ENCODE measurements around the gene EIF5A.

The EIF5A gene

GRCh38 chr17:7313890-7314718 is 6.7 kb downstream of the EIF5A start:
- H3K4me1 ChIP-seq (ENCODE audit: control insufficient read depth, low read depth, low read length), result peaks cover 8% of the 10 kb centered on the region
- H4K8ac ChIP-seq (ENCODE audit: low read depth, low read length), result no peak overlapping the region
- H3K79me2 ChIP-seq (ENCODE audit: control insufficient read depth, insufficient read depth, low read length), result peaks cover 27% of the 10 kb centered on the region
- peak; percentile 67 for DNase-seq
- no peak overlapping the region for H2BK120ac ChIP-seq (ENCODE audit: low read depth, low read length)
- H2AK5ac ChIP-seq (ENCODE audit: low read length), result no peak overlapping the region
- WGBS (ENCODE audit: extremely low coverage, insufficient coverage, low lambda C conversion rate), result no CpG with 5 or more reads among the region's 9 CpGs
- no peak overlapping the region for H2BK15ac ChIP-seq (replicated peaks; ENCODE audit: low read depth)
- H3K79me1 ChIP-seq (ENCODE audit: low read length), result peaks cover 21% of the 10 kb centered on the region
- H3K18ac ChIP-seq (ENCODE audit: low read length), result no peak overlapping the region
- H3K56ac ChIP-seq (ENCODE audit: low read length), result peak overlapping the region; percentile 93
- no peak overlapping the region for H2BK5ac ChIP-seq (ENCODE audit: low read length)
- H3K23ac ChIP-seq (ENCODE audit: low read length), result no peak overlapping the region
- no peak overlapping the region for H4K5ac ChIP-seq (ENCODE audit: low read length)
- no peaks in the 10 kb centered on the region for H3K27me3 ChIP-seq (ENCODE audit: insufficient read depth, low read length, poor library complexity)
- H3K4ac ChIP-seq (ENCODE audit: low read depth, low read length), result no peak overlapping the region
- peak overlapping the region; percentile 72 for H3K9ac ChIP-seq (ENCODE audit: low read length)
- H3K4me2 ChIP-seq (ENCODE audit: low read length), result peak overlapping the region; percentile 63
- no peak overlapping the region for H3K27ac ChIP-seq (ENCODE audit: low read depth, low read length)
- peak overlapping the region; percentile 74 for H3K4me3 ChIP-seq (ENCODE audit: low read length)
- H3K36me3 ChIP-seq (ENCODE audit: control insufficient read depth, insufficient read depth, low read length), result peaks cover 24% of the 10 kb centered on the region

GRCh38 chr17:7314719-7315569 is 7.5 kb downstream of the EIF5A start, which contains the start of gene GPS2:
Gene GPS2, minus strand, starts transcription at chr17:7315360. Its CDS starts 308 bp downstream, at chr17:7315052.
- H3K23ac ChIP-seq (ENCODE audit: low read length), result peak within 1 kb of the TSS; percentile 56
- peak within 1 kb of the TSS; percentile 72 for H3K9ac ChIP-seq (ENCODE audit: low read length)
- H3K4ac ChIP-seq (ENCODE audit: low read depth, low read length), result no peak within 1 kb of the TSS
- H3K4me2 ChIP-seq (ENCODE audit: low read length), result peak within 1 kb of the TSS; percentile 69
- H3K79me1 ChIP-seq (ENCODE audit: low read length), result peaks cover 18% of the 10 kb centered on the region
- no peak within 1 kb of the TSS for H2BK120ac ChIP-seq (ENCODE audit: low read depth, low read length)
- peaks cover 19% of the 10 kb centered on the region for H3K79me2 ChIP-seq (ENCODE audit: control insufficient read depth, insufficient read depth, low read length)
- no peak within 1 kb of the TSS for H4K8ac ChIP-seq (ENCODE audit: low read depth, low read length)
- no CpG with 5 or more reads among the region's 95 CpGs for WGBS (ENCODE audit: extremely low coverage, insufficient coverage, low lambda C conversion rate)
- no peak within 1 kb of the TSS for H2BK5ac ChIP-seq (ENCODE audit: low read length)
- H4K5ac ChIP-seq (ENCODE audit: low read length), result no peak within 1 kb of the TSS
- H2AK5ac ChIP-seq (ENCODE audit: low read length), result no peak within 1 kb of the TSS
- peak within 1 kb of the TSS; percentile 93 for H3K56ac ChIP-seq (ENCODE audit: low read length)
- peak within 1 kb of the TSS; percentile 62 for H3K18ac ChIP-seq (ENCODE audit: low read length)
- peaks cover 17% of the 10 kb centered on the region for H3K36me3 ChIP-seq (ENCODE audit: control insufficient read depth, insufficient read depth, low read length)
- DNase-seq, result peak; percentile 92
- H3K4me1 ChIP-seq (ENCODE audit: control insufficient read depth, low read depth, low read length), result peaks cover 3% of the 10 kb centered on the region
- peak within 1 kb of the TSS; percentile 74 for H3K4me3 ChIP-seq (ENCODE audit: low read length)
- H2BK15ac ChIP-seq (replicated peaks; ENCODE audit: low read depth), result no peak within 1 kb of the TSS
- peak within 1 kb of the TSS; percentile 79 for H3K27ac ChIP-seq (ENCODE audit: low read depth, low read length)
- no peaks in the 10 kb centered on the region for H3K27me3 ChIP-seq (ENCODE audit: insufficient read depth, low read length, poor library complexity)

- Histone ChIP-seq H3K4me3 (ENCODE audit: low read length) (peak overlapping the region; percentile 45), H3K4me2 (ENCODE audit: low read length) (peak overlapping the region; percentile 69), H3K36me3 (ENCODE audit: control insufficient read depth, insufficient read depth, low read length) (peaks cover 12% of the 10 kb centered on the region), H3K27me3 (ENCODE audit: insufficient read depth, low read length, poor library complexity) (no peaks in the 10 kb centered on the region), H2BK120ac (ENCODE audit: low read depth, low read length) (no peak overlapping the region), H4K8ac (ENCODE audit: low read depth, low read length) (no peak overlapping the region), H3K18ac (ENCODE audit: low read length) (peak overlapping the region; percentile 62), H3K23ac (ENCODE audit: low read length) (no peak overlapping the region), H3K79me2 (ENCODE audit: control insufficient read depth, insufficient read depth, low read length) (peaks cover 12% of the 10 kb centered on the region), H2BK5ac (ENCODE audit: low read length) (no peak overlapping the region), H3K27ac (ENCODE audit: low read depth, low read length) (peak overlapping the region; percentile 51), H4K5ac (ENCODE audit: low read length) (no peak overlapping the region), H3K4ac (ENCODE audit: low read depth, low read length) (no peak overlapping the region), H2AK5ac (ENCODE audit: low read length) (no peak overlapping the region), H3K56ac (ENCODE audit: low read length) (peak overlapping the region; percentile 83), H3K4me1 (ENCODE audit: control insufficient read depth, low read depth, low read length) (peaks cover 3% of the 10 kb centered on the region), H2BK15ac (replicated peaks; ENCODE audit: low read depth) (no peak overlapping the region), H3K79me1 (ENCODE audit: low read length) (peaks cover 11% of the 10 kb centered on the region), H3K9ac (ENCODE audit: low read length) (peak overlapping the region; percentile 72)
- DNase-seq, result no peak
- WGBS (ENCODE audit: extremely low coverage, insufficient coverage, low lambda C conversion rate), result no CpG with 5 or more reads among the region's 30 CpGs
Measured at GRCh38 chr17:7315570-7316235, 8.3 kb downstream of the EIF5A start.

- Histone ChIP-seq H2BK5ac (ENCODE audit: low read length) (no peak overlapping the region), H3K79me2 (ENCODE audit: control insufficient read depth, insufficient read depth, low read length) (peaks cover 4% of the 10 kb centered on the region), H3K27ac (ENCODE audit: low read depth, low read length) (no peak overlapping the region), H3K9ac (ENCODE audit: low read length) (no peak overlapping the region), H3K79me1 (ENCODE audit: low read length) (peaks cover 7% of the 10 kb centered on the region), H2BK15ac (replicated peaks; ENCODE audit: low read depth) (no peak overlapping the region), H3K4me2 (ENCODE audit: low read length) (no peak overlapping the region), H4K8ac (ENCODE audit: low read depth, low read length) (no peak overlapping the region), H3K18ac (ENCODE audit: low read length) (no peak overlapping the region), H3K4me1 (ENCODE audit: control insufficient read depth, low read depth, low read length) (peaks cover 3% of the 10 kb centered on the region), H2AK5ac (ENCODE audit: low read length) (no peak overlapping the region), H3K36me3 (ENCODE audit: control insufficient read depth, insufficient read depth, low read length) (peaks cover 10% of the 10 kb centered on the region), H3K27me3 (ENCODE audit: insufficient read depth, low read length, poor library complexity) (no peaks in the 10 kb centered on the region), H3K56ac (ENCODE audit: low read length) (no peak overlapping the region), H2BK120ac (ENCODE audit: low read depth, low read length) (no peak overlapping the region), H3K4ac (ENCODE audit: low read depth, low read length) (no peak overlapping the region), H3K23ac (ENCODE audit: low read length) (no peak overlapping the region), H3K4me3 (ENCODE audit: low read length) (no peak overlapping the region), H4K5ac (ENCODE audit: low read length) (no peak overlapping the region)
- no CpG with 5 or more reads among the region's 16 CpGs for WGBS (ENCODE audit: extremely low coverage, insufficient coverage, low lambda C conversion rate)
- no peak for DNase-seq
Measured at GRCh38 chr17:7317161-7317803, 9.9 kb downstream of the EIF5A start.

GRCh38 chr17:7318121-7318860 is 10.9 kb downstream of the EIF5A start:
- Histone ChIP-seq H3K4ac (ENCODE audit: low read depth, low read length) (no peak overlapping the region), H3K79me2 (ENCODE audit: control insufficient read depth, insufficient read depth, low read length) (peaks cover 4% of the 10 kb centered on the region), H4K5ac (ENCODE audit: low read length) (no peak overlapping the region), H3K23ac (ENCODE audit: low read length) (no peak overlapping the region), H3K4me1 (ENCODE audit: control insufficient read depth, low read depth, low read length) (peaks cover 3% of the 10 kb centered on the region), H2BK15ac (replicated peaks; ENCODE audit: low read depth) (no peak overlapping the region), H3K56ac (ENCODE audit: low read length) (no peak overlapping the region), H2BK5ac (ENCODE audit: low read length) (no peak overlapping the region), H3K27ac (ENCODE audit: low read depth, low read length) (no peak overlapping the region), H3K4me2 (ENCODE audit: low read length) (no peak overlapping the region), H3K27me3 (ENCODE audit: insufficient read depth, low read length, poor library complexity) (no peaks in the 10 kb centered on the region), H2BK120ac (ENCODE audit: low read depth, low read length) (no peak overlapping the region), H3K4me3 (ENCODE audit: low read length) (no peak overlapping the region), H3K79me1 (ENCODE audit: low read length) (peaks cover 5% of the 10 kb centered on the region), H3K36me3 (ENCODE audit: control insufficient read depth, insufficient read depth, low read length) (peaks cover 14% of the 10 kb centered on the region), H2AK5ac (ENCODE audit: low read length) (no peak overlapping the region), H3K9ac (ENCODE audit: low read length) (no peak overlapping the region), H3K18ac (ENCODE audit: low read length) (no peak overlapping the region), H4K8ac (ENCODE audit: low read depth, low read length) (no peak overlapping the region)
- WGBS (ENCODE audit: extremely low coverage, insufficient coverage, low lambda C conversion rate), result no CpG with 5 or more reads among the region's 13 CpGs
- DNase-seq, result no peak

Data from mesendoderm (in vitro differentiated cells).